Endothelial cell of umbilical vein (primary cell): ENCODE data around the gene PATE3. TPM values are rescaled to one million over a fixed set of nuclear protein-coding genes. Genes with fewer than 3 reads are reported as not detected.

Experiments used
- BruUV-seq: library from RNA; stranded (reverse); fragments of 400-500 nt; replicated peaks from 2 replicates; lab custom pipeline; 2021; lab: Mats Ljungman, UMichigan
- CTCF ChIA-PET: fragments of 300-600, 350-600 bp; sonication (Branson Sonifier 250); formaldehyde crosslinking; loops from one replicate; lab custom pipeline; 2021; ENCODE audit warnings: antibody characterized with exemption, inconsistent platforms; lab: Charles Lee
- POLR2A ChIA-PET: fragments of 300-600, 350-600 bp; sonication (Branson Sonifier 250); formaldehyde crosslinking; loops from one replicate; lab custom pipeline; 2021; ENCODE audit warnings: antibody characterized with exemption, inconsistent platforms; lab: Charles Lee
- DNase-seq: peaks from one replicate; pipeline ENCODE4 v3.0.0-alpha.2; 2011; ENCODE audit warnings: low read depth, low spot score
- FAIRE-seq: peaks from 2 replicates; lab custom pipeline; 2011; peaks lifted over from hg19 to GRCh38; lab: Jason Lieb, UNC
- H2AFZ ChIP-seq: 2 replicates; pipeline ENCODE4 v1.6.0; 2012; ENCODE audit warnings: low read depth, low read length, control low read depth, inconsistent platforms
- H3K27ac ChIP-seq: 2 replicates; pipeline ENCODE4 v1.5.1; 2011; ENCODE audit warnings: low read depth, mild to moderate bottlenecking, control low read depth, low read length, moderate library complexity; ENCODE audit not compliant: insufficient read depth
- H3K27me3 ChIP-seq, 2 experiments: 2 replicates each; pipeline versions ENCODE4 v1.6.0 to v1.6.1; 2011; ENCODE audit warnings: low read length in 2 of 2, mixed read lengths in 1 of 2; ENCODE audit not compliant: control insufficient read depth in 2 of 2, insufficient read depth in 2 of 2
- H3K36me3 ChIP-seq, 2 experiments: 2 replicates in 1 of 2; 3 replicates in 1 of 2; pipeline ENCODE4 v1.5.1; 2011; ENCODE audit warnings: low read length in 2 of 2, mild to moderate bottlenecking in 1 of 2, moderate library complexity in 1 of 2; ENCODE audit not compliant: control insufficient read depth in 2 of 2, insufficient read depth in 2 of 2; ENCODE audit errors: extremely low read depth in 1 of 2
- H3K4me1 ChIP-seq: 3 replicates; pipeline ENCODE4 v1.5.1; 2011; ENCODE audit warnings: mild to moderate bottlenecking, low read length; ENCODE audit not compliant: control insufficient read depth, insufficient read depth; ENCODE audit errors: extremely low read depth
- H3K4me2 ChIP-seq: 2 replicates; pipeline ENCODE4 v1.6.1; 2011; ENCODE audit warnings: low read length, control low read depth, mixed read lengths; ENCODE audit not compliant: insufficient read depth
- H3K4me3 ChIP-seq, 3 experiments: fragments of 200-600 bp in 1 of 3; sonication (generic), shearing (Covaris generic) in 1 of 3; replicated peaks in 1 of 3; 2 replicates each; pipeline ENCODE4 v1.5.1; 2011 to 2016; ENCODE audit warnings: control low read depth in 3 of 3, low read length in 3 of 3, mild to moderate bottlenecking in 2 of 3, inconsistent platforms in 1 of 3, low read depth in 1 of 3, moderate library complexity in 1 of 3; ENCODE audit not compliant: insufficient read depth in 1 of 3
- H3K79me2 ChIP-seq: 2 replicates; pipeline ENCODE4 v1.6.0; 2012; ENCODE audit warnings: low read length, inconsistent platforms; ENCODE audit not compliant: control insufficient read depth, insufficient read depth
- H3K9ac ChIP-seq: replicated peaks from 2 replicates; pipeline ENCODE3; 2011; ENCODE audit warnings: low read length, control low read depth; ENCODE audit not compliant: insufficient read depth; ENCODE audit errors: extremely low read depth
- H3K9me1 ChIP-seq: replicated peaks from 3 replicates; pipeline ENCODE4 v1.6.0; 2011; ENCODE audit warnings: mild to moderate bottlenecking, low read length; ENCODE audit not compliant: control insufficient read depth, insufficient read depth; ENCODE audit errors: extremely low read depth
- H3K9me3 ChIP-seq: replicated peaks from 2 replicates; pipeline ENCODE4 v1.5.1; 2012; ENCODE audit warnings: low read length, inconsistent platforms; ENCODE audit not compliant: control insufficient read depth, insufficient read depth
- H4K20me1 ChIP-seq: replicated peaks from 2 replicates; pipeline ENCODE3; 2011; ENCODE audit warnings: mild to moderate bottlenecking, low read length; ENCODE audit not compliant: control insufficient read depth, insufficient read depth; ENCODE audit errors: extremely low read depth
- EZH2 ChIP-seq: IDR thresholded peaks from 2 replicates; pipeline ENCODE4 v1.6.1; 2012; ENCODE audit warnings: borderline replicate concordance, low read depth, mild to moderate bottlenecking, moderate library complexity, low read length, inconsistent platforms; ENCODE audit not compliant: severe bottlenecking
- FOS ChIP-seq: IDR thresholded peaks from 2 replicates; pipeline ENCODE4 v1.6.1; 2011; ENCODE audit warnings: mild to moderate bottlenecking, low read length, moderate library complexity, borderline replicate concordance; ENCODE audit not compliant: insufficient read depth
- GATA2 ChIP-seq: IDR thresholded peaks from 2 replicates; pipeline ENCODE4 v1.7.0; 2011; ENCODE audit warnings: low read depth, mild to moderate bottlenecking, moderate library complexity, mixed read lengths, low read length; ENCODE audit not compliant: insufficient read length, insufficient read depth
- JUN ChIP-seq: IDR thresholded peaks from 2 replicates; pipeline ENCODE4 v1.6.1; 2011; ENCODE audit warnings: borderline replicate concordance, low read depth; ENCODE audit not compliant: insufficient read length, insufficient read depth
- MAX ChIP-seq: IDR thresholded peaks from 2 replicates; pipeline ENCODE4 v1.6.1; 2011; ENCODE audit not compliant: insufficient read depth, insufficient read length
- MYC ChIP-seq: IDR thresholded peaks from one replicate; pipeline ENCODE4 v1.6.1; 2011; ENCODE audit warnings: mild to moderate bottlenecking, low read depth, low read length
- POLR2A ChIP-seq: IDR thresholded peaks from 2 replicates; pipeline ENCODE4 v1.6.1; 2012; ENCODE audit warnings: low read depth, mild to moderate bottlenecking, control low read depth, low read length
- POLR2AphosphoS5 ChIP-seq: IDR thresholded peaks from 2 replicates; pipeline ENCODE4 v1.6.1; 2012; ENCODE audit warnings: low read depth, mild to moderate bottlenecking, control low read depth, low read length, moderate library complexity; ENCODE audit not compliant: insufficient read depth
- dilution Hi-C: fragments of 300-500 bp; cut with MboI; formaldehyde crosslinking; loops from one replicate; pipeline ENCODE4 v1.15.0; 2019; ENCODE audit warnings: low sequenced_read_pairs; ENCODE audit not compliant: extremely low pct_ligation_motif_present
- intact Hi-C: fragments of 100-400 bp; cut with micrococcal nuclease; formaldehyde crosslinking; loops from one replicate; pipeline ENCODE4 v1.10.0; 2022
- polyA plus RNA-seq, 4 experiments: library from polyadenylated mRNA; depleted of rRNA in 3 of 4; stranded (reverse) in 3 of 4; unstranded in 1 of 4; fragments of >200 nt; gene quantifications; 2 replicates each; pipeline versions ENCODE4 v1.2.1 to v1.2.3, GENCODE V29; 2011 to 2012; ENCODE audit warnings: missing spikeins in 1 of 4
- total RNA-seq: library from RNA; stranded (reverse); gene quantifications from 2 replicates; pipeline ENCODE4 v1.2.3, GENCODE V29; 2021
- TF ChIP-seq, protein P1 (sequence below), 2 donors: IDR thresholded peaks; 1 replicate in 1 of 2; 2 replicates in 1 of 2; pipeline ENCODE4 v1.5.1; 2011; ENCODE audit warnings: low read length in 2 of 2, mild to moderate bottlenecking in 2 of 2, moderate library complexity in 2 of 2, control low read depth in 1 of 2, inconsistent platforms in 1 of 2, low read depth in 1 of 2; ENCODE audit not compliant: insufficient read depth in 1 of 2; ENCODE audit errors: extremely low read depth in 1 of 2

The PATE3 gene
- total and polyA plus RNA-seq, 2 donors (not counting 3 experiments of a cell fraction or from before 2014, with no cell fraction given), result not detected

DNA sequence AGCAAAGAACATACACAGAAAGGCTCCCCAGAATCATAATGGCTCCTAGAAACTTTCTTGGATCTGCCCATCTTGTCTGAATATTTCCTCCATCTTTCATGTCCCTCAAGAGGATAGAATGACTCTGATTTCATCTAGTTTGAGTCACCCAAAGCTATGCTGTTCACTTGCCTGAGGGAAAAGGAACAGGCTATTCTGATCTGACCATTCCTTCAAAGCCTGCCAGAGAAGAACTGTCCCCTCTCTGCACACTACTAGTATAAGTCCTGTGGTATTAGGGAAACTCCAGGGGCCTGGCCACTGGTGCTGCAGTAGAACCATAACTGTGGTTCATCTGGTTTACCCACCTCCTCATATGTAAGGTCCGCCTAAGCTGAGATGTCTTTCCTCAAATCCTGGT lies 44.2 kb upstream of the PATE3 start:
- no peaks in the 10 kb centered on the region for H3K36me3 ChIP-seq
- intact Hi-C loops (no loop called here), dilution Hi-C loops (no loop called here)
- CTCF ChIA-PET, result no interaction called here
- H3K9me1 ChIP-seq, result no peaks in the 10 kb centered on the region
- H3K4me2 ChIP-seq, result no peak overlapping the region
- BruUV-seq, result no TSS peak
- no peaks in the 10 kb centered on the region for H3K9me3 ChIP-seq
- DNase-seq (no peak), FAIRE-seq (no peak)
- POLR2A ChIA-PET, result no interaction called here
- H3K4me1 ChIP-seq, result no peaks in the 10 kb centered on the region
- H3K27me3 ChIP-seq, result peaks cover 2 to 8% of the 10 kb centered on the region in 2 experiments
- no peaks in the 10 kb centered on the region for H3K79me2 ChIP-seq
- no peak overlapping the region for H3K4me3 ChIP-seq
- no peak overlapping the region for H3K27ac ChIP-seq
- no peak overlapping the region for H3K9ac ChIP-seq
- no peaks in the 10 kb centered on the region for H4K20me1 ChIP-seq
- TF ChIP-seq POLR2AphosphoS5, result no peak
- TF ChIP-seq EZH2, result no peak
- no peak for TF ChIP-seq JUN
- TF ChIP-seq MYC, result no peak
- no peak for TF ChIP-seq MAX
- TF ChIP-seq, protein P1, sequence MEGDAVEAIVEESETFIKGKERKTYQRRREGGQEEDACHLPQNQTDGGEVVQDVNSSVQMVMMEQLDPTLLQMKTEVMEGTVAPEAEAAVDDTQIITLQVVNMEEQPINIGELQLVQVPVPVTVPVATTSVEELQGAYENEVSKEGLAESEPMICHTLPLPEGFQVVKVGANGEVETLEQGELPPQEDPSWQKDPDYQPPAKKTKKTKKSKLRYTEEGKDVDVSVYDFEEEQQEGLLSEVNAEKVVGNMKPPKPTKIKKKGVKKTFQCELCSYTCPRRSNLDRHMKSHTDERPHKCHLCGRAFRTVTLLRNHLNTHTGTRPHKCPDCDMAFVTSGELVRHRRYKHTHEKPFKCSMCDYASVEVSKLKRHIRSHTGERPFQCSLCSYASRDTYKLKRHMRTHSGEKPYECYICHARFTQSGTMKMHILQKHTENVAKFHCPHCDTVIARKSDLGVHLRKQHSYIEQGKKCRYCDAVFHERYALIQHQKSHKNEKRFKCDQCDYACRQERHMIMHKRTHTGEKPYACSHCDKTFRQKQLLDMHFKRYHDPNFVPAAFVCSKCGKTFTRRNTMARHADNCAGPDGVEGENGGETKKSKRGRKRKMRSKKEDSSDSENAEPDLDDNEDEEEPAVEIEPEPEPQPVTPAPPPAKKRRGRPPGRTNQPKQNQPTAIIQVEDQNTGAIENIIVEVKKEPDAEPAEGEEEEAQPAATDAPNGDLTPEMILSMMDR (IDR thresholded peaks at IDR 0.05; ENCODE audit: extremely low read depth in 1 of 2, insufficient read depth in 1 of 2, low read depth in 1 of 2, low read length in 2 of 2), result no peak
- no peak for TF ChIP-seq GATA2
- TF ChIP-seq FOS, result no peak
- TF ChIP-seq POLR2A, result no peak
- no peak overlapping the region for H2AFZ ChIP-seq
